ENCODE measurements around the gene PES1. TPM values are rescaled to one million over a fixed set of nuclear protein-coding genes. Genes with fewer than 3 reads are reported as not detected.
"Not testable (repeated sequence)": the region's sequence is repeated elsewhere in the genome, so short reads cannot be mapped to it uniquely, and the experiment has no call there.

PES1 gene
- total RNA-seq, 1 donor from 2014 or later: 75.6 TPM

- Histone ChIP-seq H3K27me3 (peaks cover 7% of the 10 kb centered on the region), H3K4me1 (peaks cover 12% of the 10 kb centered on the region), H3K4me3 (no peak within 1 kb of the TSS), H3K9me3 (no peaks in the 10 kb centered on the region), H3K36me3 (no peaks in the 10 kb centered on the region), H3K27ac (no peak within 1 kb of the TSS)
- no peak for DNase-seq (ENCODE audit: extremely low spot score in 2 of 2)
- TF ChIP-seq POLR2A (IDR thresholded peaks at IDR 0.05) (no peak), POLR2AphosphoS5 (IDR thresholded peaks at IDR 0.05; ENCODE audit: insufficient read depth in 1 of 2, low read depth in 1 of 2) (no peak), CTCF (IDR thresholded peaks at IDR 0.05) (no peak)
- intact Hi-C loops (cut with DNase I): no loop called here
Observed at GRCh38 chr22:30546616-30547015, 45.1 kb downstream of the PES1 start, which contains the start of gene SEC14L6. Gene SEC14L6, minus strand, starts transcription at chr22:30546741. Its CDS starts 59 bp downstream, at chr22:30546682.

- H3K4me1 ChIP-seq: peaks cover 15% of the 10 kb centered on the region
- peaks cover 7% of the 10 kb centered on the region for H3K27me3 ChIP-seq
- TF ChIP-seq POLR2A (IDR thresholded peaks at IDR 0.05) (no peak), CTCF (IDR thresholded peaks at IDR 0.05) (no peak), POLR2AphosphoS5 (IDR thresholded peaks at IDR 0.05; ENCODE audit: insufficient read depth in 1 of 2, low read depth in 1 of 2) (no peak)
- H3K4me3 ChIP-seq: peak overlapping the region; percentile 29 to 44
- H3K36me3 ChIP-seq: no peaks in the 10 kb centered on the region
- no peaks in the 10 kb centered on the region for H3K9me3 ChIP-seq
- DNase-seq (ENCODE audit: extremely low spot score in 2 of 2): no peak
- intact Hi-C loops (cut with DNase I): no loop called here
- no peak overlapping the region for H3K27ac ChIP-seq
Observed at GRCh38 chr22:30542811-30543188, 48.9 kb downstream of the PES1 start.

GRCh38 chr22:30541961-30542810 is 49.5 kb downstream of the PES1 start:
- H3K9me3 ChIP-seq: no peaks in the 10 kb centered on the region
- H3K27me3 ChIP-seq: peaks cover 7% of the 10 kb centered on the region
- peaks cover 15% of the 10 kb centered on the region for H3K4me1 ChIP-seq
- no peak overlapping the region for H3K27ac ChIP-seq
- intact Hi-C loops (cut with DNase I): no loop called here
- DNase-seq (ENCODE audit: extremely low spot score in 2 of 2): no peak
- TF ChIP-seq POLR2A (IDR thresholded peaks at IDR 0.05): no peak
- TF ChIP-seq CTCF (IDR thresholded peaks at IDR 0.05): no peak
- no peak for TF ChIP-seq POLR2AphosphoS5 (IDR thresholded peaks at IDR 0.05; ENCODE audit: insufficient read depth in 1 of 2, low read depth in 1 of 2)
- no peaks in the 10 kb centered on the region for H3K36me3 ChIP-seq
- H3K4me3 ChIP-seq: peak overlapping the region; percentile 29 to 44

GRCh38 chr22:30541511-30541910 is 50.2 kb downstream of the PES1 start:
- H3K9me3 ChIP-seq; DNase-seq (ENCODE audit: extremely low spot score in 2 of 2); H3K36me3 ChIP-seq; H3K27me3 ChIP-seq; H3K27ac ChIP-seq; intact Hi-C loops (cut with DNase I): not testable (repeated sequence)
- peak overlapping the region in 1 of 2 donors; percentile 29 for H3K4me3 ChIP-seq
- peaks cover 15% of the 10 kb centered on the region for H3K4me1 ChIP-seq

GRCh38 chr22:30539368-30539767 is 52.3 kb downstream of the PES1 start:
- Histone ChIP-seq H3K4me3 (no peak overlapping the region), H3K27me3 (peaks cover 7% of the 10 kb centered on the region), H3K36me3 (no peaks in the 10 kb centered on the region), H3K27ac (no peak overlapping the region), H3K4me1 (peaks cover 15% of the 10 kb centered on the region), H3K9me3 (no peaks in the 10 kb centered on the region)
- intact Hi-C loops (cut with DNase I): no loop called here
- TF ChIP-seq POLR2AphosphoS5 (IDR thresholded peaks at IDR 0.05; ENCODE audit: insufficient read depth in 1 of 2, low read depth in 1 of 2) (no peak), POLR2A (IDR thresholded peaks at IDR 0.05) (no peak), CTCF (IDR thresholded peaks at IDR 0.05) (no peak)
- DNase-seq (ENCODE audit: extremely low spot score in 2 of 2): no peak

All from vagina (tissue), 2 donors.